Natural killer cell treated with Interleukin-12 subunit alpha and Interleukin-12 subunit beta and Interleukin-15 and Interleukin-18, amount 100 ng/mL, for 72 hours (primary cell): ENCODE measurements around the gene CLASRP. TPM values are rescaled to one million over a fixed set of nuclear protein-coding genes. Genes with fewer than 3 reads are reported as not detected.
"Not testable (repeated sequence)": the region's sequence is repeated elsewhere in the genome, so short reads cannot be mapped to it uniquely, and the experiment has no call there.

ENCODE experiments used
- ATAC-seq, 2 donors: fragments of 150-1000 bp; cut with Tn5 transposase in 1 of 2; sonication (Bioruptor Pico), chemical (Tn5 transposase) in 1 of 2; 2 replicates each; pipeline ENCODE4 v1.10.0; 2021
- DNase-seq: peaks from one replicate; pipeline ENCODE4 v3.0.0; 2022; ENCODE audit warnings: low spot score
- H3K27ac Mint-ChIP-seq, 2 donors: 1 replicate in 1 of 2; 2 replicates in 1 of 2; pipeline ENCODE4 v1.8.0; 2022; ENCODE audit warnings: mixed read lengths in 2 of 2, mild to moderate bottlenecking in 1 of 2, moderate library complexity in 1 of 2
- H3K27me3 Mint-ChIP-seq, 2 donors: 1 replicate in 1 of 2; 2 replicates in 1 of 2; pipeline ENCODE4 v1.8.0; 2022; ENCODE audit warnings: mixed read lengths in 2 of 2
- H3K36me3 Mint-ChIP-seq: one replicate; pipeline ENCODE4 v1.8.0; 2022; ENCODE audit warnings: mixed read lengths
- H3K4me1 Mint-ChIP-seq, 2 donors: 1 replicate in 1 of 2; 2 replicates in 1 of 2; pipeline ENCODE4 v1.8.0; 2022; ENCODE audit warnings: low read depth in 2 of 2, mixed read lengths in 2 of 2, mild to moderate bottlenecking in 1 of 2
- H3K4me3 Mint-ChIP-seq: one replicate; pipeline ENCODE4 v1.8.0; 2022; ENCODE audit warnings: mixed read lengths
- H3K9me3 Mint-ChIP-seq: 2 replicates; pipeline ENCODE4 v1.8.0; 2022; ENCODE audit warnings: mixed read lengths
- total RNA-seq, 2 donors: library from RNA; stranded (reverse); gene quantifications; one replicate each; pipeline ENCODE4 v1.2.3, GENCODE V29; 2022

Gene CLASRP
- total RNA-seq, 2 donors from 2014 or later, result 84.1 to 147 TPM

DNA sequence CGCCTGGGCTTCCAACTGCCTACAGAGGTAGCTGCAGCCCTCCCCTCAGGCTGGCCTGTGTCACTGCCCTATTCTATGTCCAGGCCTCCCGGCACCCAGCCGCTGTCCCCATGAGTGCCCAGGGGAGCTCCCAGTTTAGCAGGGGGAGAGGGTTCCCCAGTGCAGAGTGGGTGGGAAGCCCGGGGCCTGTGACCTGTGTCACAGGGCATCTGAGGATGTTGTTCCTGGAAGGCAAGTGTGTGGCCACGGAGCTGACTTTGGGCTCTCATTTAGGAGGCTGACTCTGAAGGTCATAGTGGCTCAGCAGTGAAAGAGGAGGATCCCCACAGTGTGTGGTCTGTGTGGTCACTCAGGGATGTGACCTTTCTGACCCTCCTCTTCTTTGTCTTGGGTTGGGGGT lies 79.3 kb downstream of the CLASRP start:
- H3K4me1 Mint-ChIP-seq, result peaks cover 41 to 45% of the 10 kb centered on the region in 2 donors
- no peaks in the 10 kb centered on the region for H3K9me3 Mint-ChIP-seq
- DNase-seq (no peak), ATAC-seq (no peak)
- H3K27ac Mint-ChIP-seq, result no peak overlapping the region
- H3K36me3 Mint-ChIP-seq, result no peaks in the 10 kb centered on the region
- H3K4me3 Mint-ChIP-seq, result no peak overlapping the region
- H3K27me3 Mint-ChIP-seq, result no peaks in the 10 kb centered on the region

DNA sequence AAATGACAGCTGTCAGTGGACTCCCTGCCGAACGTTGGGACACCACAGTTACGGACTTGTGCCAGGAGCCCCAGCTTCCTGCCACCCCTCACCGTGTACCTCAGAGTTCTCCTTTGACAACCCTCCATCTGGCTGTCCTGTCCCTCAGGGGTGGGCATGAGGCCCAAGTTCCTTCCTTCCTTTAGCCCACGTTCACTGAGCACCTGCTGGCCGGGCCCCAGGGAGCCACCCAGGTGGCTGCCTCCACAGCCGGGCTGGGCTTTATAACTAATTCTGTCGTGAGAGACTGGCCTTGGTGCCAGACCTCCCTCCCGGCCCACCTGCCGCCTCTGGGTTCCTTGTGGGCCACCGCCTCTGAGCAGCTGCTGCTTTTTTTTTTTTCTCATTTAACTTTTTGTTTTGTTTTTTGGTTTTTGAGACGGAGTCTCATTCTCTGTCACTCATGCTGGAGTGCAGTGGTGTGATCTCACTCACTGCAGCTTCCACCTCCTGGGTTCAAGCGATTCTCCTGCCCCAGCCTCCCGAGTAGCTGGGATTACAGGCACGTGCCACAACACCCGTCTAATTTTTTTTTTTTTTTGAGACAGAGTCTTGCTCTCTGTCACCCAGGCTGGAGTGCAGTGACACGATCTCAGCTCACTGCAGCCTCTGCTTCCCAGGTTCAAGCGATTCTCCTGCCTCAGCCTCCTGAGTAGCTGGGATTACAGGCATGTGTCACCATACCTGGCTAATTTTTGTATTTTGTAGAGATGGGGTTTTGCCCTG lies 79.9 kb downstream of the CLASRP start:
- ATAC-seq, DNase-seq, H3K9me3 Mint-ChIP-seq, H3K36me3 Mint-ChIP-seq, H3K27me3 Mint-ChIP-seq, H3K4me3 Mint-ChIP-seq: not testable (repeated sequence)
- peak overlapping the region in 1 of 2 donors; percentile 53 for H3K27ac Mint-ChIP-seq
- peaks cover 43 to 47% of the 10 kb centered on the region in 2 donors for H3K4me1 Mint-ChIP-seq

- H3K9me3 Mint-ChIP-seq, result no peaks in the 10 kb centered on the region
- no peaks in the 10 kb centered on the region for H3K27me3 Mint-ChIP-seq
- H3K4me1 Mint-ChIP-seq, result peaks cover 46 to 51% of the 10 kb centered on the region in 2 donors
- DNase-seq (no peak), ATAC-seq (no peak)
- H3K4me3 Mint-ChIP-seq, result no peak overlapping the region
- peak overlapping the region in 1 of 2 donors; percentile 53 for H3K27ac Mint-ChIP-seq
- no peaks in the 10 kb centered on the region for H3K36me3 Mint-ChIP-seq
Observed at GRCh38 chr19:45119582-45119981, 80.7 kb downstream of the CLASRP start.

Other genes starting within 250 kb of the CLASRP start
- gene BCAM, start 229.9 kb upstream of the CLASRP start, total RNA-seq, result not detected
- gene NECTIN2, start 192.7 kb upstream of the CLASRP start, total RNA-seq, result 1 to 10 TPM; 1.3 to 1.6 TPM
- gene TOMM40, start 147.8 kb upstream of the CLASRP start, total RNA-seq, result 100 to 1,000 TPM; 119 to 240 TPM
- 1 to 10 TPM; 1.5 to 1.6 TPM for gene APOE, start 133.2 kb upstream of the CLASRP start, total RNA-seq
- gene APOC1, start 124.4 kb upstream of the CLASRP start, total RNA-seq, result not detected
- gene APOC4, start 96.8 kb upstream of the CLASRP start, total RNA-seq, result not detected
- gene APOC2, start 93.0 kb upstream of the CLASRP start, total RNA-seq, result 1 to 10 TPM in 1 of 2 donors, not detected in 1; 4.6 TPM
- gene CLPTM1, start 83.7 kb upstream of the CLASRP start, total RNA-seq, result 100 to 1,000 TPM in 1 of 2 donors, 10 to 100 TPM in 1; 90.9 to 116 TPM
- 10 to 100 TPM; 47.0 to 81.6 TPM for gene RELB, start 37.6 kb upstream of the CLASRP start, total RNA-seq
- gene ZNF296, start 37.4 kb downstream of the CLASRP start, total RNA-seq, result 1 to 10 TPM; 5.0 to 5.5 TPM
- gene GEMIN7, start 40.2 kb downstream of the CLASRP start, total RNA-seq, result 10 to 100 TPM; 59.0 TPM
- gene PPP1R37, start 54.1 kb downstream of the CLASRP start, total RNA-seq, result 10 to 100 TPM; 18.1 to 36.3 TPM
- gene NKPD1, start 121.9 kb downstream of the CLASRP start, total RNA-seq, result under 1 TPM; 0.14 to 0.22 TPM
- 10 to 100 TPM; 17.5 to 33.5 TPM for gene TRAPPC6A, start 139.2 kb downstream of the CLASRP start, total RNA-seq
- gene BLOC1S3, start 139.7 kb downstream of the CLASRP start, total RNA-seq, result 10 to 100 TPM; 15.4 to 20.5 TPM
- gene EXOC3L2, start 206.4 kb downstream of the CLASRP start, total RNA-seq, result not detected
- gene MARK4, start 212.2 kb downstream of the CLASRP start, total RNA-seq, result 10 to 100 TPM; 31.4 to 42.5 TPM